Measurements from ENCODE around the gene CASZ1. TPM values are rescaled to one million over a fixed set of nuclear protein-coding genes. Genes with fewer than 3 reads are reported as not detected.

The CASZ1 gene
- total and polyA plus RNA-seq, 2 experiments from 2014 or later = 6.2 to 6.7 TPM

- TF ChIP-seq CREB1 (CRISPR knock-in tag; IDR thresholded peaks at IDR 0.05; ENCODE audit: low read depth) = no peak
- TF ChIP-seq CTCF (conservative IDR thresholded peaks at IDR 0.05; ENCODE audit: low read depth in 2 of 2) = no peak
- no peak for TF ChIP-seq EZH2 (IDR thresholded peaks at IDR 0.05; ENCODE audit: low read depth, unreplicated experiment)
- no peak for TF ChIP-seq STAT1 (IDR thresholded peaks at IDR 0.05; ENCODE audit: unreplicated experiment)
- TF ChIP-seq ZNF114 (CRISPR knock-in tag; IDR thresholded peaks at IDR 0.05) = no peak
- TF ChIP-seq REST (IDR thresholded peaks at IDR 0.05; ENCODE audit: unreplicated experiment) = no peak
- no peak for TF ChIP-seq JUNB (IDR thresholded peaks at IDR 0.05; ENCODE audit: unreplicated experiment)
Measured at GRCh38 chr1:10676963-10677362, 119.5 kb downstream of the CASZ1 start (continued).

- peaks cover 21% of the 10 kb centered on the region for H3K4me1 ChIP-seq (ENCODE audit: insufficient read depth)
- no peaks in the 10 kb centered on the region; the same call in 2 of the 3 replicates for H3K9me3 Mint-ChIP-seq
- no peak for ATAC-seq
Measured at GRCh38 chr1:10675813-10676212, 120.6 kb downstream of the CASZ1 start.

More at GRCh38 chr1:10675813-10676212, 120.6 kb downstream of the CASZ1 start:
- Histone ChIP-seq H3K4me3 (no peak overlapping the region), H3K79me2 (replicated peaks; ENCODE audit: insufficient read depth) (no peaks in the 10 kb centered on the region), H4K20me1 (replicated peaks; ENCODE audit: insufficient read depth) (no peaks in the 10 kb centered on the region), H3F3A (replicated peaks; ENCODE audit: low read depth) (no peaks in the 10 kb centered on the region), H2AFZ (no peak overlapping the region), H3K9me2 (ENCODE audit: insufficient read depth) (no peaks in the 10 kb centered on the region), H3K36me3 (ENCODE audit: insufficient read depth) (no peaks in the 10 kb centered on the region; the same call in 1 of the 2 replicates), H3K27ac (ENCODE audit: low read depth) (no peak overlapping the region), H3K27me3 (ENCODE audit: insufficient read depth) (no peaks in the 10 kb centered on the region), H3K4me2 (no peak overlapping the region)
- Mint-ChIP-seq H3K4me1 (peaks cover 46% of the 10 kb centered on the region), H3K27ac (no peak overlapping the region), H3K27me3 (ENCODE audit: insufficient read depth, low read depth, poor library complexity) (peaks cover 17% of the 10 kb centered on the region), H3K4me3 (no peak overlapping the region), H3K36me3 (ENCODE audit: low read depth) (no peaks in the 10 kb centered on the region)
- TF ChIP-seq NANOG (IDR thresholded peaks at IDR 0.05; ENCODE audit: borderline replicate concordance) (no peak), EZH2 (IDR thresholded peaks at IDR 0.05; ENCODE audit: low read depth, unreplicated experiment) (no peak)
- no peak for DNase-seq (ENCODE audit: low spot score)
